Stimulated activated CD8-positive, alpha-beta memory T cell treated with anti-CD3 and anti-CD28 coated beads, Interleukin-12 subunit alpha, Interleukin-12 subunit beta, amount 100 ng/mL, for 24 hours (primary cell): ENCODE measurements around the gene TOPBP1.
"Not testable (repeated sequence)": the region's sequence is repeated elsewhere in the genome, so short reads cannot be mapped to it uniquely, and the experiment has no call there.

Source experiments
- DNase-seq: peaks from one replicate; pipeline ENCODE4 v3.0.0-alpha.2; 2020; ENCODE audit errors: extremely low read depth

The TOPBP1 gene

GRCh38 chr3:133661454-133662277, at the start of gene TOPBP1:
Gene TOPBP1 (minus strand): TSS chr3:133661941. CDS start chr3:133661127, 814 bp downstream.
- peak; percentile 76 for DNase-seq

GRCh38 chr3:133711013-133711412, 49.3 kb upstream of the TOPBP1 start:
- DNase-seq, result no peak

GRCh38 chr3:133709139-133709750, 47.5 kb upstream of the TOPBP1 start:
- no peak for DNase-seq

DNA sequence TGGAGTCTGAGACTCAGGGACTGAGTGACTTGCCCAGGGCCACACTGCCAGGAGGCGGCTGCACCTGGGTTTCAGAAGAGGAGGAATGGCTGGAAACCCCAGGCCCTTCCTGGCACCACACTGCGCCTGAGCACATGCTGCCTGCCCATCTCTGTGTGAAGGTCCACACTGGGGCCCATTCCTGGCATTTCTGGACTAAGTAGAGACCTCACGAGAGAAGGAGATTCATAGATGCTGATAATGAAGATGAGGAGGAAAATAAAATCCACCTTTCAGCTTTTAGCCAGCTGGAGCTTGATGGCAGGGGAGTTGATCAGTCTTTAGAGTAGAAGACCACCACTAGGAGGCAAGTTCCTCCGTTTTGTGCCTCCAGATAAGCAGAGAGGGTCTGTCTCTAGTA, 44.3 kb upstream of the TOPBP1 start:
- DNase-seq, result no peak

- no peak for DNase-seq
Observed at GRCh38 chr3:133703915-133704314, 42.2 kb upstream of the TOPBP1 start.

GRCh38 chr3:133701435-133702358, 40.0 kb upstream of the TOPBP1 start:
- DNase-seq, result no peak

DNA sequence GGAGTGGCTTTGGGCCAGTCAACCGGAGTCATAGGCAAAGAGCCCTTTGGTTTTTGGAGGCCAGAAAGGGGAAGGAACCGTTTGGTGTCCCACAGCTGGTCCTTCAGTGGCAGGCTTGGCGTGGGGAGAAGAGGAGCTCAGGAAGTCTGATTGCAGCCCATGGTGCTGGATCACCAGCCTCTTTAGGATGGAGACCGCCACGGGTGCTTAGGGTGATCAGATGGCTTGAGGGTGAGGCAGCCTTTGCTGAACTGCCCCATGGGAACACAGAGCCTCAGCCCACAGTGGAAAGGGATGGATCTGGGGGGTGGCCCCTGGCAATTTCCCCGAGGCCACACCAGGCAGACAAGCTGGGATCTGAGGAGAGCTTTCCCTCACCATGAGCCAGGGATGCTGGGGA, 38.6 kb upstream of the TOPBP1 start:
- DNase-seq, result no peak

GRCh38 chr3:133699903-133700302, 38.2 kb upstream of the TOPBP1 start:
- DNase-seq, result no peak

DNA sequence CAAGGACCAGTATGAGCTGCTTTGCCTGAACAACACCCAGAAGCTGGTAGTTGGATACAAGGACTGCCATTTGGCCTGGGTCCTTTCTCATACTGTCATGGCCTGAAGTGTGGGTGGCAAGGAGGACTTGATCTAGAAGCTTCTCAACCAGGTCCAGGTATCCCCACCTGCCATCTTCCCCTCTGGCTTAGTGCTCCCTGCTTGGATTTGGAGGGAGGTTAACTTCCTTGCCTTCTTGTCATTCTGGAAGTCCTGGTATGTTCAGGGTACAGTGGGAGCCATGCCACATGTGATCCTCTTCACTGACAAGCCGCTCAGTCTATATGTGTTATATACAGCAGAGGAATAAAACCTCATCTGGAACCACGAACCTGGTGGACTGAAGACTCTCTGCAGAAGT, 37.7 kb upstream of the TOPBP1 start:
- no peak for DNase-seq

GRCh38 chr3:133697960-133698359, 36.2 kb upstream of the TOPBP1 start:
- no peak for DNase-seq

- DNase-seq, result no peak
Observed at GRCh38 chr3:133695560-133696171, 33.9 kb upstream of the TOPBP1 start.

- no peak for DNase-seq
Observed at GRCh38 chr3:133694288-133695268, 32.8 kb upstream of the TOPBP1 start.

DNA sequence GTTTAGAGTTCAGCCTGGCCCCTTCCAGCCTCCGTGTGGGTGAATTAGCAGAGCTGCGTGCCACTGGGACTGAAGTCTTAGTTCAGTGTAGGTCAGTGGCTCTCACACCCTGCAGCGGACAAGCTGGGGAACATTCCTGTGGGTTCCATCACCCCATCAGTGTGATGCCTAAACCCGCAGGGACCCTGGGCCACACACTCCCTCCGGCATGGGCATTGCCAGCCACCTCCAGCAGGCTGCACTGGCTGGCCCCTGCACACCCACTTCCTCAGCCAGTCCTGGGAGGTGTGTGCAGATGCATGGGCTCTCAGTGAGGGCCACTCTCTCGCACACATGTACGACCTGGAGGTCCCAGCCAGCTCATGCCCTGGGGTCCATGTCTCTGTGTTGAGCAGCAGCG, 32.1 kb upstream of the TOPBP1 start:
- no peak for DNase-seq

GRCh38 chr3:133692759-133693158, 31.0 kb upstream of the TOPBP1 start:
- DNase-seq, result no peak

DNA sequence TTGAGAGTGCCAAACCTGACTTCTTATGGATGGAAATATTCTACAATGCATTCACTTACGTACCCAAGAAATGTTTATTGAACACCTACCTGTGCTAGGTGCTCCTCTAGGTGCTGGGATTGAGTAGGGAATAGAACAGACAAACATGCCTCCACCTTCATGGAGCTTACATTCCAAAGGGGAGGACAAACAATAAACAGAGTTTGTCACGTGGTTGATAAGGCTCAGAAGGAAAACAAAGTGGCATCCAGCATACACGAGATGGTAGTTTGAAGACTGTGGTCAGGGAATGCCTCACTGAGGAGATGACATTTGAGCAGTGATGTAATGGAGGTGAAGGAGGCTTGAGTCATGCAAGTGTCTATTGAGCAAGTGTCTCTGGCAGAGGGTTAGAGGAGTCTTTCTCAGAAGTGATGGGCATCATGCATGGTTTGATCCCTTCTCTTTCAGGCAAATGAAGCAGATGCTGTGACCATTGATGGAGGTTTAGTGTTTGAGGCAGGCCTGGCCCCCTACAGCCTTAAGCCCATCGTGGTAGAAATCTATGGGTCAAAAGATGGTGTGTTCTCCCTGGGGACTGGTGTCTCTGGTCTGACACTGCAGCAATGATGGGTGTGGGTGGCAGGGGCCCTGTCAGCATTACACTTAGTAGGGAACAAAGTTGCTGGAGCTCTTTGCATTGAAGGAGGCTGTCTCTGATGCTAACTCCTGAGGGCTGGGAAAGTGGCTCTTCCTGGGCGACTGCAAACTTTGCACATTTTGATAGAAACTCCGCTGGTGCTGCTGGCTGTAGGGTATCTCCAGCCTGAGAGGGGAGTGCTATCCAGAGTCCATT, 29.7 kb upstream of the TOPBP1 start:
- no peak for DNase-seq

DNA sequence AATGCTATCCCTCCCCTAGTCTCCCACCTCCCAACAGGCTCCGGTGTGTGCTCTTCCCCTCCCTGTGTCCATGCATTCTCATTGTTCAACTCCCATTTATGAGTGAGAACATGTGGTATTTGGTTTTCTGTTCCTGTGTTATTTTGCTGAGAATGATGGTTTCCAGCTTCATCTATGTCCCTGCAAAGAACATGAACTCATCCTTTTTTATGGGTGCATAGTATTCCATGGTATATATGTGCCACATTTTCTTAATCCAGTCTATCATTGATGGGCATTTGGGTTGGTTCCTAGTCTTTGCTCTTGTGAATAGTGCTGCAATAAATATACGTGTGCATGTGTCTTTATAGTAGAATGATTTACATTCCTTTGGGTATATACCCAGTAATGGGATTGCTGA, 16.3 kb upstream of the TOPBP1 start:
- not testable (repeated sequence) for DNase-seq

GRCh38 chr3:133676336-133677118, 14.8 kb upstream of the TOPBP1 start:
- DNase-seq, result no peak

DNA sequence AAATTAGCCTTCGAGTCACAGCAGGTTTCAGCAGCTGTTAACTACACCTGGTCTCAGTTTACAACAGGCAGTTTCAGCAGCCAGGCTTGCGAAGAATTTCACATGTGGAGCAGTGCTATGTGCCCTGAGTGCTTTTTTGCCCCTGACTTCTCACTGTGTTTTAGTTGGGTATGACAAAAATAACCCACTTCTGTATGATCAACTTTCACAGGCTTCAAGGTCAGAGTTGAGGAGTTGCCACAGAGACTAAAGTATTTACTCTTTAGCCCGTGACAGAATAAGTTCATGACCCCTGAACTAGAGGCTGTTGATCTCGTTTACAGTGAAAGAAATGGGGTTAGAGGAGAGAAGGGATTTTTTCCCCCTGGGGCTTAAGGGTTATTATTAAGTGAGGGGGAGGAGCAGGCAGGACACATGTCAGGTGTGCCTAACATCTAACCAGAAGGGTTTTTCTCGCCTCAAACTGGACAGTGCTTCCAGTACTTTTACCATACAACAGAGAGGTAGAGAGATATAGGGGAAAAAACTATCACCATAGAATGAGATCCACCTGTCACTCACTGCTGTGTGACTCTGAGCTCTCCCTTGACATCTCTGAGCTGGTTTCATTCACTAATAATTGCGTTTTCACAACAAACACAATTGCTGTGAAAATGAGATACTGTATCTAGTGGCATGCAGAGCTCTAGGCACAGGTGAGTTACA, 14.0 kb upstream of the TOPBP1 start:
- no peak for DNase-seq
